ENCODE measurements around the gene TBC1D9.

Gene TBC1D9

DNA sequence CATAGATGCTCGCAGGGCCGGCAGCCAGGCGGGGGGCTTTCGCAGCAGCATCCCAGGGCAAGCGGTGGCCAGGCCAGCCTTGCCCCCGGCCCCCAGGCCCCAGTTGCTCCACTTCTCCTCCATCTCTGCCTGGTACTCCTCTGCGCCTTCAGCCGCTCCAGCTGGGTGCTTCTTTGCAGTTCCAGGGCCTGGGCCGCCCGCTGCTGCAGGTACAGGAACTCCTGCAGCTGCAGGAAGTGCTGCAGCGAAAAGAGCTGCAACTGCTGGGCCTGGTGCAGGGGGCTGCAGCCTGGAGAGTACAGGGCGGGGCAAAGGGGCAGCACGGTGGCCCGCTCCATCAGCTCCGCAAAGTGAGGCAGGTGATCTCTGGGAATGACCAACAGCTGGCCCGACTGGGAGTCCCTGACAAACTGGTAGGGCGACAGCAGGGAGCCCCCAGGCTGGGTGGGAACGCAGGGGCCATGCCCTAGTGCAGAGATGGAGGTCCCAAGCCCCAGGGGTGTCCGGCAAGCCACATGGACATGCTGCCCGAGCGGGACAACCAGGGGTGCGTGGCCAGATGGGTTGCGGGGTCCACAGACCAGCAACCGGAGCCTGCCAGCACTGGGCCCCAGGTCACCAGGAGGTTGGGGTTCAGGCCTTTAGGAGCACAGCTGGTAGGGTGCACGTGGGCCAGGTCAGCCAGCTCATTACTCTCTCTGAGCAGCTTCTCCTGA is 111.6 kb downstream of the TBC1D9 start:
- no peak for DNase-seq

DNA sequence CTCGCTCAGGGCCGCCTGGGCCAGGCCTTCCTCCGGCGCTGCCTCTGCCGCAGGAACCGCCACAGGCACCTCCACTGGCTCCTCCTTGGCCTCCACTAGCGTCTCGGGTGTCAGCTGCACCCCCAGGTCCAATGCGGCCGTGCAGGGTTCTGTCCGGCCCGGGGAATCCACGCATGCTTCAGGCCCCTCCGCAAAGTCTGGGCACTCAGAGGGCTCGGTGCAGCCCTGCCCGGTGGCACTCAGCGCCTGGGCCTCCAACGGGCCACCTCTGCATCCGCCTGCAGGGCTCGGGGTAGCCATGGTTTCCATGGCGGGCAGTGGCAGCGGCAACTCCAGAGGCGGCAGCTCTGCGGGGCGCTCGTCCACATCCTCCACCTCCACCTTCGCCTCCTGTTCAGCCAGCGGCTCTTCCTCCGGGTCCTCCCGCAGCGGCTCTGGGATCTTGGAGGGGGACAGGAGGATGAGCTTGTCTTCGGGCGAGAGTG is 112.6 kb downstream of the TBC1D9 start:
- no peak for DNase-seq

- DNase-seq = no peak
Measured at GRCh38 chr4:140642674-140643437, 113.3 kb downstream of the TBC1D9 start.

DNA sequence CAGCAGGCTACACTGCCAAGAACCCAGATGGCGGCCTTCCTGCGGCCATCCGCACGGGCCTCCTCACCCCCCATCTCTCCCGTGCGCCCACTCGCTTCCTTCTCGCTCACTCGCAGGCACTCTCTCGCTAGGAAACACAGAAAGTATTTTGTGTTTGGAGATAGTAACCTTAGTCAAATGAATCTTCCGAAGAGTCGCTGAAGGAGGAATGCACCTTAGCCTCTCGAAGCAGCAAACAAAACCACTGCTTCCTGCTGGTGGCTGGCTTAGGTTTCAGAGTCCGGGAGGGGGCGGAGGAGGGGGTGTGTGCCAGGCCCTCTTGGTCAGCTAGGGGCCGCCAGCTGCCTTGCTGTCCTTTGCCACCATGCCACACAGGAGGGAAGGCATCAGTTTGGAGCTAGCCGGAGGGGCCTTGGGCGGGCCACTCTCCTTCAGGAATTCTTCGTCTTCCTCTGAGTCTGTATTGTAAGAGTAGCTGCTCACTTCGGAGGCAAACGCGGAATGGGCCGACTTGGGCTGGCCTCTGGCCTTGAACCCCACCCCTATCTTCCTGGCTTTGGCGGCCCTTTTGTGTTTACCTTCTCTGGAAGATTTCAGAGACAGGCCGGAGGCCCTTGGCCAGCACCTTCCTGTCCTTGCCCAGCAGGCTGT is 114.3 kb downstream of the TBC1D9 start:
- DNase-seq = no peak

DNA sequence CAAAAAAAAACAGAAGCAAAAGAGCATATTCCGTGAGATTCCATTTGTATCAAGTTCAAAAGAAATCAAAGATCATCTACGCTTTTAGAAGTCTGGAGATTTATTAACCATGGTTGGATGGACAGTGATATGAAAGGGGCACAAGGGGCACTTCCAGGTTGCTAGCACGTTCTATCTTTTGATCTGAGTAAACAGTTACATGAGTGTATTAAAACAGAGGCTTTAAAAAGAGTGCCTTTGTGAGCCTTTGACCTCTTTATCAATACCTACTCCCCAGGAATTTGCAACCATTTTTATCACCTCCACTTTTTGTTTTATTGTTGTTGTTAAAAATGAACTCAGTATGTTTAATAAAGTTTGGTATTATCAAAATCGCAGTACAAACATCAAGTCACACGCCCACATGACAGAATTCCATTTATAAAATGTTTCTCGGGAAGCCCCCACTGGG is 115.1 kb downstream of the TBC1D9 start:
- DNase-seq = no peak

- DNase-seq = no peak
Measured at GRCh38 chr4:140640150-140640748, 115.9 kb downstream of the TBC1D9 start.

DNA sequence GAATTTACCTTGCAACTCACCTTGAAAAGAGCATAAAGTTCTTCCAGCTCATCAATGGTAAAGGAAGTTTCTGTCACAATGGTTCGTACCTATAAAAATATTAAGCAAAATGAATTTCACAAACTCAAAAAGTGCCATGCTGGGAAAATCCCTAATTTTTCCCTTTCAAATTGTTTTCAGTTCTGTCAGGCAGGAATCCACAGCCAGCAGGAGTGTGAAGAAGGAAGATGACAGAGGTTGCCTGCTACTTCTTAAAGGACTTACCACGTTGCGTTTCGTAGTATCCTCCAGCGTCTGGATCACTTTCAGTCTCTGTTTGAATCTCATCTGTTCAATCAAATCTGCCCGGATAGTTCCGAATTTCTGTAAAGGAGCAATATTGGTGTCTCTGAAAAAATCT is 117.1 kb downstream of the TBC1D9 start:
- no peak for DNase-seq

- peak; percentile 23 for DNase-seq
Measured at GRCh38 chr4:140637836-140638235, 118.3 kb downstream of the TBC1D9 start.

GRCh38 chr4:140635606-140636005 is 120.6 kb downstream of the TBC1D9 start:
- DNase-seq = no peak

GRCh38 chr4:140633951-140634350 is 122.2 kb downstream of the TBC1D9 start:
- no peak for DNase-seq

- no peak for DNase-seq
Measured at GRCh38 chr4:140633124-140633523, 123.1 kb downstream of the TBC1D9 start.

DNA sequence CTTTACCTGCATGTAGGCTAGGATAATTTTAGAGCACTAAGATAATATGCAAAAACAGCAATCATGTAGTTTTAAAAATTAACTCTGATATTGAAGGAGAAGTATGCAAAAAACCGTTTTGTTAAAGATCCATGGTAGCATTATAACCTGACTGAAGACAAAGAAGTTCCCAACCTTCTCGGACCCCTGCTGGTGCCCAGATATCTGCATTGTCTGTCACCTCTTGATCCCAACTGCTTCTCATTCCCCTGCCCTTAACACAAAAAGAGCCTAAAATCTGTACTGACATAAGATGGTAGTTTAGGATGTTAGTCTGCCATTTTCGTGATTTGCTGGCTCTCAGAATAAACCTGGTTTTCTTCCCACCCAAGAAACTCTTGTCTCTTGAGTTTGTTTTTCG is 125.9 kb downstream of the TBC1D9 start:
- no peak for DNase-seq

DNA sequence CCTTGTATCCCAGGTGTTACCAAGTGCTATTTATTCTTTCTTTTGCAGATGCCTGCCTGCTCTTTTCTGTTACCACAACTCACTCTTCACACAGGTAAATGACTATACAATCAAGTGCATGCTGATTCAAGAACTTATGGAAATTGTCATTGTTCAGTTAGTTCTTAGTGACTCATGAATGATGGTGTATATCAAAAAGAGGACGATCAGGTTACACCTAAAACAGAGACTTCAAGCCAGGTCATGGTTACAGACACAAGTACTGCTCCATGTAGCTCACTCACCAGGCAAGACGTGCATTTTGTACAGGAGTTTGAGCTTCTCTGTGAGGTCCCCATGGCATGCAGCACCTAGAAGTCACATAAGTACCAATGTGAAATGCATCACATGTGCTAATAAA is 128.2 kb downstream of the TBC1D9 start:
- no peak for DNase-seq

GRCh38 chr4:140626661-140627376 is 129.4 kb downstream of the TBC1D9 start:
- DNase-seq = no peak

GRCh38 chr4:140622333-140622958 is 133.7 kb downstream of the TBC1D9 start:
- no peak for DNase-seq

DNA sequence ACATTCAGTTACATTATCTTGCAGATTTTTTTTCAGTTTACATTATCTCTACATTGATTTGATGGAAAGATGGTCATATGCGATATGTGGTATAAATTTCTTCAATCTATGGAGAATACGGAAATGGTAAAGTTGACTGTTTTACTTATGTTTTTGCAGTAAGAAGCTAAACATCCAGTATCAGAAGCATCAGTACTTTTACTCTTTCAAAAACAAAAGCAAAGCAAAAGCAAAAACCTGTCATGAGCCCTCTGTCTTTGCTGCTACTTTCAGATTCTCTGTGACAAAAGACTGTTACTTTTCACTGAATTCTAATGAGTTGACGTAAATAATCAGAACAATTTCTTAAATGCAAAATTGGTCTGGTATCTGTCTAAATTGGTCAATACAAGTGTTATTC is 135.0 kb downstream of the TBC1D9 start:
- DNase-seq = no peak

DNA sequence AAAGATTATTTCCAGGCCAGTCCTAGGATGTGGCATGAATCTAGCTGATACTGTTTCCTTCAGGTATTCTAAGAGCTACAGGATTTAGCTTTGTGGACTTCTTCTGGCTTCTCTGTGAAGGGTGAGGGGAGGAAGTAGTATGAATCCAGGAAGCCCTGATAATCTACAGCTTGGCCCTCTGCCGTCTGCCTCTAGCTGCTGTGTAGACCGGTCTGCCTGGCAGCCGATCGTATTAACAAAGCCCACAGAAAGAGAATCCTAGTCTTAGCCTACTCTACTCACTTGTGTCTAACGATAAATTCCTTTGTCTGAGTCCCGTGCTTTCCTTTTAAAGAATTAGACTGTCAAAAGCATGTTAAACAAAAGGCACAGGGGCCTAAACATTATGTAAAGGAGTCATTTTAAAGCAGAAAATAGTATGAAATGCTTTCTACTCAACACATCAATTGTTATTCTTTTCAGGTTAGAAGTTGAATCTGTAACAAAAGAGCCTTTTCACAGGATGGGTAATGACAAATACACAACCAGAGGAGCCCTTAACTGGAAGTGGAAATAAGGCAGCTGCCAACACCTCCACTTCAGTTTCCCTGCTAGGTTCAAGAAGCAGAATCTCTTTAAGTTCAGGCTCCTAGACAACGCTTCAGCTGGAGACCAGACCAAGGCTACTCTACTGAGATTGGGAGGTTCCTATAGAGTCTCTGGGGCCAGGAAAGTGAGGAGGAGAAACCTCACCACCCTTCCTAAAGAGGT is 138.5 kb downstream of the TBC1D9 start:
- no peak for DNase-seq

DNA sequence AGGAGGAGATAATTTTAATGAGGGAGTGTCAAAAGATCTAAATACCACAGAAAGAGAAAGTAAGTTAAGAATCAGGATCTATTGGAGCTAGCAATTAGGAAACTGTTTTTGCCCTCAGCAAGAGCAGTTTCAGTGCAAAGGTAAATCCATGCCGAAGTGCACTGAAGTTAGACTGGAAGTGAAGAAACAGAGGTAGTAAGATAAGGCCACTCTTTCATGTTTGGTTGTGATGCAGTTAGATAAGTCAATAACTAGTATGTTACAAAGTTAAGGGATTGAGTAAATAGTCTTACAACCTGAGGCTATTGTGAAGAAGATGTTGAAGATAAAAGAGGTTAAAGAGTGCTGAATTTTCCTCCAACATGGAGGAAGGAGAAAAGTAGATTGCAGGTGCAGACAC is 140.7 kb downstream of the TBC1D9 start:
- DNase-seq = no peak

GRCh38 chr4:140612357-140612756 is 143.8 kb downstream of the TBC1D9 start:
- DNase-seq = no peak

GRCh38 chr4:140611854-140612253 is 144.3 kb downstream of the TBC1D9 start:
- no peak for DNase-seq
